HEK293T (cell line): ENCODE measurements around the gene MMAA.

Experiments used
- ARNT ChIP-seq: fragments of 450-650 bp; IDR thresholded peaks from 2 replicates; pipeline ENCODE4 v1.6.1; 2017; ENCODE audit warnings: mild to moderate bottlenecking
- BHLHE40 ChIP-seq: fragments of 450-650 bp; IDR thresholded peaks from 2 replicates; pipeline ENCODE4 v1.6.1; 2016; ENCODE audit warnings: mild to moderate bottlenecking, moderate library complexity, borderline replicate concordance
- CTBP1 ChIP-seq: fragments of 450-650 bp; IDR thresholded peaks from 2 replicates; pipeline ENCODE4 v1.6.1; 2016; ENCODE audit warnings: borderline replicate concordance
- ELF4 ChIP-seq: fragments of 450-650 bp; IDR thresholded peaks from 2 replicates; pipeline ENCODE4 v1.6.1; 2017; ENCODE audit warnings: antibody characterized with exemption
- FOXA1 ChIP-seq: fragments of 450-650 bp; IDR thresholded peaks from 2 replicates; pipeline ENCODE4 v1.6.1; 2016; ENCODE audit warnings: mild to moderate bottlenecking
- FOXK2 ChIP-seq: fragments of 450-650 bp; IDR thresholded peaks from 2 replicates; pipeline ENCODE4 v1.6.1; 2016; ENCODE audit warnings: mild to moderate bottlenecking
- FOXM1 ChIP-seq: fragments of 450-650 bp; IDR thresholded peaks from 2 replicates; pipeline ENCODE4 v1.6.1; 2017; ENCODE audit warnings: mild to moderate bottlenecking, borderline replicate concordance
- HDGF ChIP-seq: fragments of 450-650 bp; IDR thresholded peaks from 2 replicates; pipeline ENCODE4 v1.6.1; 2017; ENCODE audit warnings: antibody characterized with exemption, borderline replicate concordance
- L3MBTL2 ChIP-seq: fragments of 450-650 bp; conservative IDR thresholded peaks from 2 replicates; pipeline ENCODE4 v1.6.1; 2016; ENCODE audit warnings: mild to moderate bottlenecking
- LEF1 ChIP-seq: fragments of 450-650 bp; IDR thresholded peaks from 2 replicates; pipeline ENCODE4 v1.6.1; 2017; ENCODE audit warnings: mild to moderate bottlenecking, borderline replicate concordance
- NFRKB ChIP-seq: fragments of 450-650 bp; IDR thresholded peaks from 2 replicates; pipeline ENCODE4 v1.6.1; 2016; ENCODE audit warnings: mild to moderate bottlenecking, moderate library complexity
- PKNOX1 ChIP-seq: fragments of 450-650 bp; IDR thresholded peaks from 2 replicates; pipeline ENCODE4 v1.6.1; 2016
- SP1 ChIP-seq: fragments of 450-650 bp; IDR thresholded peaks from 2 replicates; pipeline ENCODE4 v1.6.1; 2017
- SUZ12 ChIP-seq: fragments of 450-650 bp; IDR thresholded peaks from 2 replicates; pipeline ENCODE4 v1.6.1; 2016; ENCODE audit warnings: mild to moderate bottlenecking

DNA sequence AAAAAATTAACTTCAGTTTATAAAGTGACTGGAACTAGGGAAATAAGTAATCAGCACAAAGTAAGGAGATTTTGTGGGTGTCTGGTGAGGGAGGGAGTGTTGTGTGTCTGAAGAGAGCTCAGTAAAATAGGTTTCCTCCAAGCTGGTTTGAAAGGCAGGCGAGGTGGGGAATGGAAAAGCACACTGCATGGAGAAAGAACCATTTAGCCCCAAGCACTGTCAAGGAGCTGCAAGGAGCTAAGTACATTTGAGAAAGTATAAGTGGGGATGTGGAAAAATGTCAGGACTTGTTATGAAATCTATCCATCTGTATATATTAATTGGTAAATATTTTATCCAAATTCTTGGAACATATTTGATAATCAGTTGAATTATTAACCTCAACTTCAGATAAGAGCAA lies 61.7 kb downstream of the MMAA start:
- no peak for TF ChIP-seq ARNT
- TF ChIP-seq SUZ12: no peak
- no peak for TF ChIP-seq FOXK2
- TF ChIP-seq ELF4: no peak
- TF ChIP-seq FOXM1: no peak
- no peak for TF ChIP-seq PKNOX1
- no peak for TF ChIP-seq NFRKB
- no peak for TF ChIP-seq SP1
- no peak for TF ChIP-seq BHLHE40
- TF ChIP-seq FOXA1: no peak
- TF ChIP-seq HDGF: no peak
- TF ChIP-seq L3MBTL2: no peak
- no peak for TF ChIP-seq LEF1
- no peak for TF ChIP-seq CTBP1
